H1 (cell line): ENCODE measurements around the gene NCEH1.

Experiments
- CTCF ChIP-seq, 3 experiments: IDR thresholded peaks; 1 replicate in 2 of 3; 2 replicates in 1 of 3; pipeline versions ENCODE4 v1.5.1 to v1.6.1; 2011; ENCODE audit warnings: low read length in 3 of 3, mild to moderate bottlenecking in 3 of 3, inconsistent platforms in 2 of 3, low read depth in 1 of 3, moderate library complexity in 1 of 3; ENCODE audit not compliant: insufficient read depth in 1 of 3; ENCODE audit errors: control extremely low read depth in 1 of 3
- EZH2 ChIP-seq: fragments of 200-600 bp; sonication (generic); IDR thresholded peaks from 2 replicates; pipeline ENCODE4 v1.7.1; 2012; ENCODE audit warnings: low read depth, mild to moderate bottlenecking, moderate library complexity, low read length, inconsistent platforms; ENCODE audit not compliant: severe bottlenecking
- JUN ChIP-seq: IDR thresholded peaks from 2 replicates; pipeline ENCODE4 v1.6.1; 2011; ENCODE audit warnings: low read depth, mild to moderate bottlenecking, improper control_type of control experiment, low read length
- KDM1A ChIP-seq: fragments of 200-600, 300-600 bp; sonication (generic); IDR thresholded peaks from 2 replicates; pipeline ENCODE4 v1.7.1; 2016; ENCODE audit warnings: mild to moderate bottlenecking, low read length, borderline replicate concordance
- POLR2A ChIP-seq, 2 experiments: IDR thresholded peaks; 1 replicate in 1 of 2; 2 replicates in 1 of 2; pipeline ENCODE4 v1.6.1; 2011; ENCODE audit warnings: low read depth in 2 of 2, low read length in 2 of 2, mild to moderate bottlenecking in 2 of 2; ENCODE audit errors: control extremely low read depth in 1 of 2
- POU5F1 ChIP-seq: IDR thresholded peaks from 2 replicates; pipeline ENCODE4 v1.6.1; 2011; ENCODE audit warnings: low read depth, mild to moderate bottlenecking, low read length, moderate library complexity
- SIN3A ChIP-seq, 2 experiments: IDR thresholded peaks in 1 of 2; conservative IDR thresholded peaks in 1 of 2; 2 replicates each; pipeline ENCODE4 v1.6.1; 2011 to 2012; ENCODE audit warnings: low read length in 2 of 2, improper control_type of control experiment in 1 of 2, low read depth in 1 of 2, mild to moderate bottlenecking in 1 of 2
- TCF12 ChIP-seq: IDR thresholded peaks from 2 replicates; pipeline ENCODE4 v1.6.1; 2011; ENCODE audit warnings: low read depth, mild to moderate bottlenecking, low read length

- TF ChIP-seq POU5F1 (no peak), POLR2A (IDR thresholded peaks at IDR 0.05; ENCODE audit: control extremely low read depth in 1 of 2, low read depth in 2 of 2, low read length in 2 of 2) (no peak), CTCF (IDR thresholded peaks at IDR 0.05; ENCODE audit: control extremely low read depth in 1 of 3, insufficient read depth in 1 of 3, low read depth in 1 of 3, low read length in 3 of 3) (no peak), SIN3A (conservative IDR thresholded peaks at IDR 0.05 in 1 of 2, IDR thresholded peaks at IDR 0.05 in 1 of 2; ENCODE audit: low read depth in 1 of 2, low read length in 2 of 2) (no peak), EZH2 (no peak), TCF12 (no peak), KDM1A (no peak), JUN (no peak)
These were observed 38.5 kb upstream of the NCEH1 start for GRCh38 chr3:172749230-172749965.
